ENCODE data around the gene NCF4. TPM values are rescaled to one million over a fixed set of nuclear protein-coding genes. Genes with fewer than 3 reads are reported as not detected.

The NCF4 gene
- total and polyA plus RNA-seq, 11 donors = 1.9 to 33.3 (median 4.5) TPM

DNA sequence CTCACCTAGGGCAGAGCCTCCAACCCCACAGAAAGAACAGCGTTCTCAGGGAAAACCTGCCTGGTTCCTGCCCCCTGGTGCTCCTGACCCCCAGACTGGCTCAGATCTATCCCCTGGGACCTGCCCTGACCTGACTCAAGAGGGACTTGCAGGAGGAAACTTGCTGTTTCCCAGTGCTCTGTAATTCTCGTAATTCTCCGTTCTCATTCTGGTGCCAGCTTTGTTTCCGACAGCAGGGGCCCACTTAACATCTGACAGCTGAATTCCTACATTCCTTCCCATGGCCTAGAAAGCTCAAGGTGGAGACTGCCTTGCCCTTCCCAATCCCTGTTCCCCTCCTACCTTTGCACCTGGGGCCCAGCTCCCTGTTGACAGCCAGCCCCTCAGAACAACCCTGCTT, 40.1 kb downstream of the NCF4 start:
- TF ChIP-seq POLR2A (IDR thresholded peaks at IDR 0.05) = no peak
- TF ChIP-seq, protein P1, sequence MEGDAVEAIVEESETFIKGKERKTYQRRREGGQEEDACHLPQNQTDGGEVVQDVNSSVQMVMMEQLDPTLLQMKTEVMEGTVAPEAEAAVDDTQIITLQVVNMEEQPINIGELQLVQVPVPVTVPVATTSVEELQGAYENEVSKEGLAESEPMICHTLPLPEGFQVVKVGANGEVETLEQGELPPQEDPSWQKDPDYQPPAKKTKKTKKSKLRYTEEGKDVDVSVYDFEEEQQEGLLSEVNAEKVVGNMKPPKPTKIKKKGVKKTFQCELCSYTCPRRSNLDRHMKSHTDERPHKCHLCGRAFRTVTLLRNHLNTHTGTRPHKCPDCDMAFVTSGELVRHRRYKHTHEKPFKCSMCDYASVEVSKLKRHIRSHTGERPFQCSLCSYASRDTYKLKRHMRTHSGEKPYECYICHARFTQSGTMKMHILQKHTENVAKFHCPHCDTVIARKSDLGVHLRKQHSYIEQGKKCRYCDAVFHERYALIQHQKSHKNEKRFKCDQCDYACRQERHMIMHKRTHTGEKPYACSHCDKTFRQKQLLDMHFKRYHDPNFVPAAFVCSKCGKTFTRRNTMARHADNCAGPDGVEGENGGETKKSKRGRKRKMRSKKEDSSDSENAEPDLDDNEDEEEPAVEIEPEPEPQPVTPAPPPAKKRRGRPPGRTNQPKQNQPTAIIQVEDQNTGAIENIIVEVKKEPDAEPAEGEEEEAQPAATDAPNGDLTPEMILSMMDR (IDR thresholded peaks at IDR 0.05) = no peak
- Histone ChIP-seq H3K4me1 (peaks cover 0 to 9% (median 0%) of the 10 kb centered on the region in 12 donors), H3K4me3 (no peak overlapping the region), H3K9me3 (peaks cover 0 to 18% (median under 1%) of the 10 kb centered on the region in 12 donors), H3K36me3 (no peaks in the 10 kb centered on the region), H3K27me3 (peaks cover 0 to 13% (median 0%) of the 10 kb centered on the region in 9 donors), H3K27ac (no peak overlapping the region)
- ATAC-seq (no peak), DNase-seq (no peak)
- intact Hi-C loops (cut with DNase I) = no loop called here
- WGBS, 4 donors = 11 to 24% (median 20%) methylated on average over 4 of the region's 4 CpGs

DNA sequence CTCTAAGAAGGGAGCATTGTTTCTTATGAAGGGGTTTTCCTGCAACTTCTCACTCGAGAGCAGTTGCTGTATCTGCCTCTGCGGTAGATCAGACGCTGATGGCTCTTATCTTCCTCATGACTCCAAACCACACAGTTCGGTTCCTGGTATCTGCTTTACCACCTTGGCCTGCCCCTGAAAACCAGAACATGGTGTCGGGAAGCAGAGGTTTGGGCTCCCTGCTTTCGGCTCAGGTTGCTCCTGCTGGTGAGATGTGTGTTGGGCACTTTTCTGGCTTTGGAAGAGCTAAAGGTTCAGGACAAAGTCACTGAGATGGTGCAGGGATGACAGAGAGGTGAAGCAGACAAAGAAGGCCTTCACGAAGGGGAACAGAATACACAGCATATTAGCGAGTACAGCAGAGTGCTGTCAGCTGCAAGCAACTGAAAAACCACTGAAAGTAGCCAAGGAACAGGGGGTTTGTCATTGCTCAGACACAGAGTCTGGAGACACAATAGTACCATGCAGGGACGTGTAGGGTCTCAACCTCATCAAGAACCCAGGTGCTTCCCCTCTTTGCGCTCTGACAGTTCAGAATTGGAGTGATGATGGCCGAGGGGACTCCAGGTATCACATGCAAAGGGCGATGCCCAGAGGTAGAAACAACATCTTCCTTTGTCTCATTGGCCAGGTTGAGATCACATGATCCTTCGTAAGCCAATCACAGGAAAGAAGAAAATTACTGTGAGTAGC, 40.8 kb downstream of the NCF4 start:
- no peak for DNase-seq
- peaks cover 0 to 13% (median 0%) of the 10 kb centered on the region in 12 donors for H3K9me3 ChIP-seq
- whole genome bisulfite sequencing, 4 donors = 74 to 80% (median 77%) methylated on average over 13 of the region's 13 CpGs
- H3K36me3 ChIP-seq = no peaks in the 10 kb centered on the region
- H3K4me3 ChIP-seq = no peak overlapping the region
- intact Hi-C loops (cut with DNase I) = no loop called here
- peaks cover 0 to 9% (median 0%) of the 10 kb centered on the region in 12 donors for H3K4me1 ChIP-seq
- TF ChIP-seq, protein P1 (IDR thresholded peaks at IDR 0.05) = no peak
- TF ChIP-seq POLR2A (IDR thresholded peaks at IDR 0.05) = no peak
- peaks cover 0 to 13% (median 0%) of the 10 kb centered on the region in 9 donors for H3K27me3 ChIP-seq
- no peak for ATAC-seq
- no peak overlapping the region for H3K27ac ChIP-seq

DNA sequence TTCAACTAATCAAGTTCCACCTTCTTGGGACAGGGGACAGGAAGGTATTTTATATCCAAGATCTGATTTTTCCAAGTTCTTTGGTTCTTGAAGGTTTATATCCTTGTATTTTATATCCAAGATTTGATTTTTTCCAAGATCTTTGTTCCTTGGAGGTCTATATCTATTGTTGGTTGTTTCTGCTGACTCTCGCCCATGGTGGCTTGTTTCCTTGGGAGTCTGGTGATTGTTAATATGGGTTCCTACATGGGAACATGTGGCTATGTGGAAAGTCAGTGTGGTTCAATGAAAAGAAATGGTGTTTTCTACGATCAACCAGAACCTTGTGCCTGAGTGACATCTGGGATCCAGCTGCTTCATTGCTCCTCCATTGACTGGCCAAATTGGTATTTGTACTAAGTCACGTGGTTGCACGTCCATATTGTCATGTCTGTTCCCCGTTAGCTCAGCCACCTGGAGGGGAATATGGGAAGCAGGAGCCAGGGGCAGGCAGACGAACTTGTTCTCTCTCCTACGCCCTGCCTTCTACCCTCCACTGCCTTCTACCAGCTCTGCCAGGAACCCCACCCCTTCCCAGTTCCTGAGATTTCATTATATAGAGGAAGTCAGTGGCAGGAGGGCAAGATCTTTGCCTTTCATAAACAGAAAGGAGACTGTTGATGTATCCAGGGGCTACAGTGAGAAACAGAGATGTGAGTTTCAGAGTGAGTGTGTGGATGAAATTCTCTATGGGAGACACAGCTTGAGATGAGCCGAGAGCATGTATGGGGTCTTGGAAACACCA, 41.5 kb downstream of the NCF4 start:
- H3K27me3 ChIP-seq = peaks cover 0 to 13% (median 0%) of the 10 kb centered on the region in 9 donors
- 76 to 85% (median 81%) methylated on average over 8 of the region's 8 CpGs for WGBS, 4 donors
- peak in 1 of 5 donors; percentile 45 for DNase-seq

More for the DNA sequence above, 41.5 kb downstream of the NCF4 start:
- H3K36me3 ChIP-seq = no peaks in the 10 kb centered on the region
- H3K9me3 ChIP-seq = peaks cover 0 to 13% (median 0%) of the 10 kb centered on the region in 12 donors
- ATAC-seq = peak in 2 of 4 donors; percentile 56 to 67
- TF ChIP-seq, protein P1 (IDR thresholded peaks at IDR 0.05) = no peak
- TF ChIP-seq POLR2A (IDR thresholded peaks at IDR 0.05) = no peak
- peaks cover 0 to 9% (median 0%) of the 10 kb centered on the region in 12 donors for H3K4me1 ChIP-seq
- intact Hi-C loops (cut with DNase I) = no loop called here
- H3K27ac ChIP-seq = peak overlapping the region in 1 of 12 donors; percentile 27
- H3K4me3 ChIP-seq = no peak overlapping the region
